ENCODE measurements around the gene FIGN.

Gene FIGN, protein sequence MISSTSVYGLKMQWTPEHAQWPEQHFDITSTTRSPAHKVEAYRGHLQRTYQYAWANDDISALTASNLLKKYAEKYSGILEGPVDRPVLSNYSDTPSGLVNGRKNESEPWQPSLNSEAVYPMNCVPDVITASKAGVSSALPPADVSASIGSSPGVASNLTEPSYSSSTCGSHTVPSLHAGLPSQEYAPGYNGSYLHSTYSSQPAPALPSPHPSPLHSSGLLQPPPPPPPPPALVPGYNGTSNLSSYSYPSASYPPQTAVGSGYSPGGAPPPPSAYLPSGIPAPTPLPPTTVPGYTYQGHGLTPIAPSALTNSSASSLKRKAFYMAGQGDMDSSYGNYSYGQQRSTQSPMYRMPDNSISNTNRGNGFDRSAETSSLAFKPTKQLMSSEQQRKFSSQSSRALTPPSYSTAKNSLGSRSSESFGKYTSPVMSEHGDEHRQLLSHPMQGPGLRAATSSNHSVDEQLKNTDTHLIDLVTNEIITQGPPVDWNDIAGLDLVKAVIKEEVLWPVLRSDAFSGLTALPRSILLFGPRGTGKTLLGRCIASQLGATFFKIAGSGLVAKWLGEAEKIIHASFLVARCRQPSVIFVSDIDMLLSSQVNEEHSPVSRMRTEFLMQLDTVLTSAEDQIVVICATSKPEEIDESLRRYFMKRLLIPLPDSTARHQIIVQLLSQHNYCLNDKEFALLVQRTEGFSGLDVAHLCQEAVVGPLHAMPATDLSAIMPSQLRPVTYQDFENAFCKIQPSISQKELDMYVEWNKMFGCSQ
- 0 reads per million in 3 experiments for total RNA-seq

DNA sequence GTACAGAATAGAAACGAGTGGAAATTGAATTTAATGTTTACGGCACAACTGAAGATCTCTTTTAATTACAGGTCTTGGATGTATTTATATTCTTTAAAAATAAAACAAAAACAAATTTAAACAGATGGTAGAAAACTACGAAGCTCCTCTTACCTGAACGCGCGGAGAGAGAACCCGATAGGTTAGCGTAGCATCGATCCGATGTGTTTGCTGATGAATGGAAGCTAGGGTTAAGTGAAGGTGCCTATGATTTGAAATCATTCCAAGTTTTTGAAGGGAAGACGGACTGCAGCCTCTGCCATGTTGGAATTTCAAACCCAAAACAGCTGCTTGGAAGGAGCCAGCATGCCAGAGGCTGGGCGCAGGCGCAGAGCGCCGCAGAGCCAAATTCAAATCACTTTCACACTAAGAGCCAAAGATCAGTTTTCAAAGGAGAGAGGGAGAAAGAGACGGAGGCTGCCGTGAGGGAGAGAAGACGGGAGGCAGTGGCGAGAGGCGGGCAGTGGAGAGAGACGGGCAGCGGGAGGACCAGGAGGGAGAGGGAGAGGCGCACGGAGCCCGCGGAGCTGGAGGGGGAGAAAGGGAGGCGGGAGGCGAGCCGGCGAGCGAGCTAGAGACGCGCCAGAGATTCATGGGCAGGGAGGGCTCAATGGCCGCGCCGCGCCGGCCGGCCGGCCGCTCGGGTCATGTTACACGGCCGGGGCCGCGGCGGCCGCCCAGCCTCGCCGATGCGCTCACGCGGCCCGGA is at the start of gene FIGN:
FIGN (minus strand) TSS at position 324 of the 748 bp plus-strand sequence. CDS start 1,081 bp downstream, outside the sequence.
- DNase-seq = no peak

DNA sequence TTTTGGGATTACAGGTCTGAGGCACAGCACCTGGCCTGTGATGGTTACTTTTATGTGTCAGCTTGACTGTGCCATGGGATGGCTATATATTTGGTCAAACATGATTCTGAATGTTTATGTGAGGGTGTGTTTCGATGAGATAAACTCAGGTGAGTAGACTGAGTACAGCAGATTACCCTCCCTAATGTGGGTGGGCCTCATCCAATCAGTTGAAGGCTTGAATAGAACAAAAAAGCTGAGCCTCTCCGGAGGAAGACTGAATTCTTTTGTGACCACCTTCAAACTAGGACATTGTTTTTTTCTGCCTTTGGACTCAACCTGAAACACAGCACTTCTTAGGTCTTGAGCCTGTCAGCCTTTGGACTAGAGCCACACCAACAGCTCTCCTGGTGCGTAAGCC is 49.4 kb upstream of the FIGN start:
- no peak for DNase-seq

DNA sequence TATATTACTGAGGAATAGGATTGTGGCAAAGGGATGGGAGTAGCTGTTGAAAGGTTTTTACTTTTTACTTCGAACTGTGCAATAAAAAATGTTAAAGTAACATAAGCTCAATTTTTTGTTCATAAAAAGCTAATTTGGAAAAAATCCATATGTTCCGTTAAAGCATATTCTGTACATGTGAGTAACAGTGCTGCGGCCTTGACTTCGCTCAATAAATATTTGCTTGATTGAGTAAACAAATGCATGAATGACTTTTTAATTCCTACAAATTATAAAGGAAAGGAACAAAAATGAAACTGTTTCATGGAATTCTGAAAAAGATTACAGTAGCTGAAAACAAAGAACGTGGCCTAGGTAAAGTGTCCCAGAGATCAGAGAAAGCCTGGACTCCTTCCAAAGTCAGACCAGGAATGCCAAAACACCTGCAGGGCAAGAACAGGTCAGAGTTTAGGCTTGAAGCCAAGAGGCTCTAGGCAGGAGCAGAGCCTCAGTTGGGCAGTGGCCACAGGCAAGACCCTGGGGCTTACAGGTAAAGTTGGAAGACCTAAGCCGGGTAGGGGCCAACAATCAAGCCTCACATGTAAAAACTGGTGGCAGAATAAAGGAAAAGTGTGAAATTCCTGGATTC is 44.3 kb upstream of the FIGN start:
- DNase-seq = no peak

DNA sequence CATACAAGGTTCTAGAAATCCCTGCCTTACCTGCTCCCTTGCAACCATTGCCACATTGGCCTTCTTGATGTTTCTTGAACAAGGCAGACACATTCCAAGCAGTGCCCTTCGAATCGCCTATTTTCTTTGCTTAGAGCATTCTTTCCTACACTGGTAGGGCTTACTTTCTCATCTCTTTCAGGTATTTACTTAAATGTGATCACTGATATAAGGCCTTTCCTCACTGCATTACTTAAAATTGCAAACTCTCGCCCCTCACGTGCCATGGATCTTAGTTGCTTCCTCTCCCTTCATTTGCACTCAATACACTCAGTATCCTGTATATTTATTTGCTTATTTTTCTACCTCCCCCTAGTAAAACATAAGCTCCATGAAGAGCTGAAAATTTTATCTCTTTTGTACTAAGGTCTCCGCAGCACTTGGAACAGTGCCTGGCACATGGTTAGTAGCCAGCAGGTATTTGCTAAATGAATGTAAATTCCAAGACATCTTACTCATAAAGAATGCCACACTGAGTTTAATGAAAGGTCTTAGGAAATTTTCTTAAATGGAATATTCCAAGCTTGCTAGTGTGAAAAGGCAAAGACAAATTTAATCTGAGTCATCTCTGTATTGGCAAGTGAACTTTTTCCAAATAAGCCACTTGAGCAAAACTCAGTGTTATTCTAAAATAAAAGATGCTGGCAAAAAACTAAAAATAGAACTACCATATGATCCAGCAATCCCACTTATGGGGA is 42.4 kb upstream of the FIGN start:
- DNase-seq = no peak

DNA sequence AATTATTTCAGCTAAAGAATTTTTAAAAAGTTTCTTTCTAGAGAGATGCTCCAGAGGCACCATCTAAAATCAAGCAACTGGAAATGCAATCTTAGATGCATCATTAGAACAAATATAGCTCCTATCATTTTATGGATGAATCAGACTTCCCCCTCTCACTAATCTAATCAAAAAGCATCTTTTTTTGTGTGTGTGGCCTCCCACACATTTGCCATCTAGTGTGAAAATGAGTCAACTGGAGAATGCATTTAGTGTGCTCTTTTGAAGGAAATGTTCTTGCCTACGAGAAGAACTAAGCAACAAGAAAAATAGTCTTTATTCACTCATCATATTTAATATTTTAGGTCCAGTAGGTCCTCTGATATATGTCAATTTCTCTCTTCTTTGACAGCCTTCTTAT is 39.5 kb upstream of the FIGN start:
- DNase-seq = no peak

DNA sequence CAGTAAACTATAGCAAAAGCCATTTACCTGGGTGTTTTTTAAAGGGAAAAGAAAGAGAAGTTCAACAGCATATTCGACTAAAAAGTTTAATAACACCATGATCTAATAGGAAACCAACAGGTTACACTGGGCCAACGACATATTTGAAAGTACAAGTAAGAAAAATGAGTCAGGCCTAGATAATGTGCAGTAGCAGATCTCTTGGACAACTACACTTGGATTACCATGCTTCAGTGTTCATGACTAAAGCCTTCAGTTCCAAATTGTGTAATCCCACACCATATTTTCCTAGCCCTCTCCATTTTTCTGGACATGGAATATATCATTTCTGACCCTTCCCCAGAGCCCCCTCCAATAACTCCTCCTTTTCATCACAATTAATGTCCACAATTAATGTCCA is 39.1 kb upstream of the FIGN start:
- DNase-seq = no peak

DNA sequence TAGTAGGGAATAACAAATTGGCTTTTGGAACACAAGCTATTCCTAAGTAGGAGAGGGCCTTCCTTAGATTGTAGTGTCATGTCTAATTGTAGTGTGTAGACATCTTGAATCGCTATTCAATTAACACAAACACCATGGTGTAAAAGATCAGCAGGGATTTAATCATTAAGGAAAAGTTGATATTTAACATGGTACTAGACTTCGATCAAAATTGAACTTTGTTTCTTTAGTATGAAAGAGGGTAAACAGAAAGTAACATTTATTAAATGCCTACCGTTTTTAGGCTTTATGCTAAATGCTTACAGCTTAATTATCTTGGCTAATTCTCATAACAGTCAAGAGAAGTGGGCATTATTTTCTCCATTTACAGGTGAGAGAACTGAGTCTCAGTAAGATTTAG is 37.5 kb upstream of the FIGN start:
- DNase-seq = no peak

DNA sequence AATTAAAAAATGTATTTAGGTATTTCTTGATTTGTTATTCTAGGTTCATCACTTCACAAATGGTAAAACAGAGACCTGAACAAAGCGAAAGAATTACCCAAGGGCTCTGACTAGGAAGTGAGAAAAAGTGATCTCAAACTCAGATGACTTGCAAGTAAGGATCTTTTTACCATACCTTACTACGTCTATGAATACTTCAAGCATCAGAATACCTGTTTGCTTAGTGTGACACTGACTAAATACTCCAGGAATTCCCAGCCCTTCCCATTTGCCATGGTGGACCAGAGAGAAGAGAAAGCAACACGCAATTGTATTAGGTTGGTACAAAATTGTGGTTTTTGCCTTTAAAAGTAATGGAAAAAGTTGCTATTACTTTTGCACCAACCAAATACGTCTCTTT is 35.8 kb upstream of the FIGN start:
- DNase-seq = no peak

DNA sequence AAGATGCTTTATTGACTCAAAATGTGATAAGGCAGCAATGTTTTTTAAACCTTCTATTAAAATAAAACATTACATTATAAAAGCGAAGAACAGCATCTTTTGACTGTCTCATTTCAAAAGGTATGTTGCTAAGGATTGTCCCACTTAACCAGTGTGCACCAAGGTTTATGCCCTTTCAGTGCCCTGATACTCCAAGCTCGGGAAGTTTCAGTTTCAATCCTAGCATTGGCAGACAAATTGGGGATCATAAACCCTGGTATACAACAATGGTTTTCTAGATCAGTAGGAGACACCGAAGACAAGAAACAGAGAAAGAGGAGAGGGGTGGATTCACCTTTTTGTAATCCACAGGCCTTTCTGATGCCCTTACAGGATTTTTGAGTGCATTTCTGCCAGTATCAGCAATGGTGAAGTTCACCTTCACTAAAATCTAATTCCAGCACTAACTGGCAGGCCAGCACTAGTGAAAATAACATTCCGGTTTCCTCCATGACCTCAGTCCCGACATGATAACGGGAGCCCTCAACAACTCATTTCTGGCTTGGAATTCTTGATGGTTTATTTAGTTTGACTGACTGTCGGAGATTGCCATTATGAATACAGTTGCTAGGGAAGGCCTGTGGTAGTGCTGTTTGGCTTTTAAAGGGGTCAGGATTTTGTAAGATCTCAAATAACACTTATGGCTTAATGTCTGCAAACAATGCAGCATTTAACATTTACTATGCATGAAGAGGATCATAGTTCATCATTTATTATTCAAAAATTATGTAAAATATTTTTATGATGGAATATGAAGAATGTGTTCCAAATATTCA is 33.3 kb upstream of the FIGN start:
- DNase-seq = no peak

DNA sequence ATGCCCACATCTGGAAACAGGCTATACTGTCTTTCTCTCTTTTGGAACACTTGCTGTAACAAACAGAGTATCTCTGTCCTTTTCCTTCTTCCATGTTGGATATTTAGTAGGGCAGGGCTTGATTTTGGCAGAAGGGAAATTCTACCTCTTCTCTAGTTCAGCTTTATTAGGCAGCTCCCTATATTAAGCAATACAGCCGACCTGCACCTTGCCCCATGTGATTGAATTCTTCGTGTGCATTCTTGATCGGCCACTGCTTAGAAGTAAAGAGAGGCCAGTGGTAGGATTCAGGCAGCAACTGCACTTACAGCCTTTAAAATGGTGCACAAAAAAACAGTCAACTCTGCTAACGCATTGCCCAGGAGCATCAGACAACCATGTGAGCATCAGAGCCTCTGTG is 31.3 kb upstream of the FIGN start:
- DNase-seq = no peak

DNA sequence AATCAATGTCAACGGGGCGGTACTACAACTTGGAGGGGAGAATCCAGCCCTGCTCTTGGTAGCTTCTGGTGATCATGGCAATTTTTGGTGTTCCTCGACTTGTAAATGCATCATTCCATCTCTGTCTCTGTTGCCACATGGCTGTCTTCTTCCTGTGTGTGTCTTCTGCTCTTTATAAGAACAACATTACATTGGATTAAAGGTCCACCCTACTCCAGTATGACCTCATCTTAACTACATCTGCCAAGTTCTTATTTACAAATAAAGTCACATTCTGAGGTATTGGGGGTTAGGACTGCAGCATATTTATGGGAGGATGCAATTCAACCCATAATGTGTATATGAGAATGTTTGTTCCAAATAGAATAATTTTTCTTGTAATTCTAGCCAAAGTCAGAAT is 28.8 kb upstream of the FIGN start:
- DNase-seq = no peak

DNA sequence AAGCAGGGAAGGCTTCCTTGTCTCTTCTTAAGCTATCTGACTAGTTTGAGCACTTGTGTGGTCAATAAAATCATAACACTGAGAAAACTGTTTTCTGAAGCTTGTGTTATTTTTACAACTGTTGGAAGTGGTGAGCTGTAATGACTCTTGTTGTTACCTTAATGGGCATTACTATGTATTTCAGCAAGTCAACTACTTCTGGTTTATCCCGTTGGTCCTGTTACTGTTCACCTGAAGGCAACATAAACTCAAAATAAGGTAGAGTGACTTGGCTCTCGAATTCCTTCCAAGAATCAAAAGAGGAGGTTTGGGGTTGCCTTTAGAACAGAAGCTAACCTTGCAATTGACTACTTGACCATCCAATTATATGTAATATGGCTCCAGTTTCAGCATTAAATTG is 23.2 kb upstream of the FIGN start:
- no peak for DNase-seq

DNA sequence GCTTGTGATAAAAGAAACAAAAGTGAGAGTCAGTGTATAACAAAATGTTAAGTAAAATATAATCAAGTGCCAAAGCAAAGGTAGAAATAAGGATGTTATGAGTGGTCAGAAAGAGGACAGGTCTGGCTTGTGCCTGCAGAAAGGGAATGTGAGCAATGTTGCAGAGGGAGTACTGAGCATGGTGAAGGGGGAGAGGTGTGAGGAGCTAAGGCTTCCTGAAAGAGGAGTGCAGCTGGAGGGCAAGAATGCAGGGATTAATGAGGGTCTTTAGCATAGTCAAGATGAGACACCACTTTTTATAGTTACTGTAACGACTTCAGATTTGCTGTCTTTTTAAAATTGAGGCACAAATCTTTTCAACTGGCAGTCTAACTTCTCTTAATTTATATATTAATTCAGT is 22.0 kb upstream of the FIGN start:
- DNase-seq = no peak

DNA sequence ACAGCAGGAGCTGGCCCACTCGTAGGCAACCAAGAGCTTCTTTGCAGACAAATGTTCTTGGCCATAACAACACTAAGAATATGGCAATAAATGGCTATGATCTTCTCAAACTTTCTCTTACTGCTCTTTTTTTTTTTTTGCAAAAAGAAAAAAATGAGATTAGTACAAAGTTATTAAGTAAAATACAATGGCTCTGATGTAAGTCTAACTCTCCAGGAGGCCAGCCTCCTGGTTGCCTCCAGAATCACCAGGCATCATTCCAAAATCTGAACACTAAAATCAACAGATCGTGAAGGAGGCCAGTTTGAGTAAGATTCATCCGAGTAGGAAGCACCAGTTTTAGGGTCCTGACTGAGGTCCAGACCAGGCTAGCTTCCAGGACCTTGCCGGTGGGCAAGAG is 20.8 kb upstream of the FIGN start:
- no peak for DNase-seq

DNA sequence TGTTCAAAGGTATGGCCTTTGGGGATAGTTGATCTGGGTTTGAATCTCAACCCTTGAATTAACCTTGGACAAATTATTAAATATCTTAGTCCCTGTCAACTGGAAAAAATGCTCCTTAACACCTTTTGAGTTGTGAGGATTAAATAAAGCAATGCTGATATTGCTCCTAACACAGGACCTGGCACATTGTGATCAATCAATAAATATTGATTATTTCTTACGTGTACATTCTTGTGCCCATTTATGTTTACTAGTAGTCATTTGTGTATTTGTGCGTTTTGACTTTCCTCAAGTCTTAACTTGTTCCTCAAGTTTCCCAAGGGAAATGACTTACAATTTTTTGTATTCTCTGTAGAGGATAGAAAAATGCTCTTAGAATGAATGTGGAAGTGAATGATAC is 19.6 kb upstream of the FIGN start:
- DNase-seq = no peak

DNA sequence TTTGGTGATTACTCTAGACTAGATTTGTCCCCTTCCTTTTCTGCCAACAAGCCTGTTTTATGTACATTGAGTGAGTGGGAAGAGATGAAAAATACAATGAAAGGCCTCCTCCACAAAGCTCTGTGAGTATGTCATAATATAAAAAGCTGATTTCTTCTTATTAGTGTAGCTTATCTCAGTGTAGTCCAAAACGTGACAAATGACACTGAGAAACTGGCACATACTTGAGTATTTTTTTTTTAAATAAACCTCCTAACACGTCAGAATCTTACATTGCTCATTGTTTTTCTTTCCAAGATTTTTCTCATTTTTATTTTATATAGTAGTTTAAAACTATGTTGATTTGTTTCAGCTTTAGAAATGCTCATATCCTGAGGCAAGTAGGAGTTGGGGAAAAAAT is 17.9 kb upstream of the FIGN start:
- no peak for DNase-seq

DNA sequence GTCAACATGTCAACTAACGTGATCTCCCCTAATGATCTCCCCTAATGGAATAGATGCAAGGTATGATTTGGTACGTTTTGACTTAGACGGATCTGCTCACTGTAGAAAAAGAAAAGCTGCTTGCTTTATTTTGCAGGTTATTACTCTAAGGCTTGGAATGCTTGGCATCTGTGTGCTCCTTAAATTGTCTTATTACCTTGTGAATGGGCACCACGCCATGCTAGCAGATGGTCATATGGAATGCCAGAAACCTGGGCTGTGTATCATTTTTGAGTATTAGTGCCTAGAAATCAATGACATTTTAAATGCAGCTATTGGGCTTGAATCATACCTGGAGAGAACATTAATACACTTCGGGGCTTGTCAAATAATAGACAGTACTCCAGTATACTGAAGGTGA is 16.5 kb upstream of the FIGN start:
- no peak for DNase-seq

DNA sequence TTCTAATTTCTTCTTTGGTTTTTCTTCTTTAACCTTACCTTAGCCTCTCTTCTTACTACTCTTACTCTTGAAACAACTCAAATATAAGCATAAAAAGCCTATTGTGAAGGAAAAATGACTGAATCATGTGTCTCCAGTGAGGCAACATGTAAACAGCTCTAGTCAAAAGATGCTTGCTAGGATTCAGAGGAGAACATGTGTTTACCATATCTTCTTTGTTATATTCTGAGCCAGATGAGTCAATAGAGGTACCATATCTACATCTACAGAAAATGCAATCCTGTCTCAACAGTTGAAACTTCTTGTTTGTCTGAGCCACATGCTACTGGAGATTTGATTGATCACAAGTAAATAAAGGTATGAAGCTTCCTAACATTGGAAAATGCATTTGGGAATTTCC is 15.9 kb upstream of the FIGN start:
- no peak for DNase-seq

DNA sequence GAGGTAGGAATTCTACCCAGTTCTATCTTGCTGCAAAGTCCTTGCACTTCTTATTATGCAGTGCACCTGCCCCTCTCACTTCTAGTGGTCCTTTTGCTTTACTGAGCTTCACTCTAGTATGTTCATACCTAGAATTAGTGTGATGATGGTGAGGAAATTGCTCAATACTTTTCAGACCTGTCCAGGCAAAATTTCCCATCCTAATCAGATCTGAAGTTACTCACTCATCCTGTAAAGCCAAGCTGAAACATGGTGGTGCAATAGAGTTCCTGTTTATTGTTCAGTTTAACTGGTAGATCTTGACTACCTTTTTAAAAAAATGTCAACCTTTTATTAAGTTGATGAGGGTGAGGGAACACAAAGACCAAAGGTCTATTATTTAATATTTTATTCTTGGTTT is 12.6 kb upstream of the FIGN start:
- no peak for DNase-seq

DNA sequence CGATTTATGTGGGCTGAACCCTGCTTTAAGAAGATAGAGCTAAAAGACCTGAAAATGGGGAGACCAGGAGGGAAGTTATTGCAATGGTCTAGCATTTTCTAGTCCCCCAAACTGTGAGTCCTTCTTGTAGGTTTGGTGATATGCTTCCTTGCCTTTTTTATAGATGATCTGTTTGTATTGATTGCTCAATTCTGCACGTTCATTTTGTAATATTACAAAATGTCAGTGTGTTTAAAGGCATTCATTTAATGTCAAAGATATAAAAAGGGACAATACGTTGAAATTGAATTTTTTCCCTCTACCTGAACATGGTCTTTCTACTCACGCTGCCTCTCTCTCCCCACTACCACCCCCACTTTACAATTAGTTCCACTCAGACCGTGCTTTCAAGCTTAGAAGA is 5.6 kb upstream of the FIGN start:
- no peak for DNase-seq

DNA sequence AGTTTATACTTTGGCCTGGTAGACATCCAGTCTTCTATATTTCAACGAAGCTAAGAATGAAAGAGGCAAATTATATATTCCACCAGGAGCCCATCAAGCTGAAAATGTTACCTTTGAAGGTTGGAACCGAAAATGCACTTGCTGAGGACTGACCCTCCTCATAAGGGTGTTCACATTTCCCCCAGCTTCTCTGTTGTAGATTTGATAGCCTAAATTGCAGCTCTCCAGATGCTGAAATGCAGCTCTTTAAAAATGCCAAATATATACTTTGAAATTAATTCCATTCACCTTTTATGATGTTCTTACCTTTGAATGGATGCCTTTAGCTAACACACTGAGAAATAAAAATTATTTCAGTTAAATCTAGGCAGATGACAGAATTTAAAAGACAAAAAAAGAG is 1.8 kb upstream of the FIGN start:
- no peak for DNase-seq

DNA sequence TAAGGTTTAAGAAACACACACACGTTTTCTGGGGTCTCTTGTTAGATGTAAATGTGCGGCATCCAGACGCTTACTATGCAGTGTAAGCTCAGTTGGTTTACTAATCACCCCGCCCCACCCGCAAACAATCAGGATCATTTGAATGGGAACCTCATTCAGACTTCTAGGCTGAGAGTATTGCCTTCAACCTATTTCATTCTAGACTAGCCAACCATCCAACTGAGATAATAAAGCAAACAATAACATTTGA is 1.3 kb upstream of the FIGN start:
- DNase-seq = no peak

Data from central memory CD4-positive, alpha-beta T cell (primary cell).